ENCODE data around the gene COLEC11. TPM values are rescaled to one million over a fixed set of nuclear protein-coding genes. Genes with fewer than 3 reads are reported as not detected.
"Not testable (repeated sequence)": the region's sequence is repeated elsewhere in the genome, so short reads cannot be mapped to it uniquely, and the experiment has no call there.

The COLEC11 gene
- total RNA-seq, 1 donor from 2014 or later, result 0.13 TPM

DNA sequence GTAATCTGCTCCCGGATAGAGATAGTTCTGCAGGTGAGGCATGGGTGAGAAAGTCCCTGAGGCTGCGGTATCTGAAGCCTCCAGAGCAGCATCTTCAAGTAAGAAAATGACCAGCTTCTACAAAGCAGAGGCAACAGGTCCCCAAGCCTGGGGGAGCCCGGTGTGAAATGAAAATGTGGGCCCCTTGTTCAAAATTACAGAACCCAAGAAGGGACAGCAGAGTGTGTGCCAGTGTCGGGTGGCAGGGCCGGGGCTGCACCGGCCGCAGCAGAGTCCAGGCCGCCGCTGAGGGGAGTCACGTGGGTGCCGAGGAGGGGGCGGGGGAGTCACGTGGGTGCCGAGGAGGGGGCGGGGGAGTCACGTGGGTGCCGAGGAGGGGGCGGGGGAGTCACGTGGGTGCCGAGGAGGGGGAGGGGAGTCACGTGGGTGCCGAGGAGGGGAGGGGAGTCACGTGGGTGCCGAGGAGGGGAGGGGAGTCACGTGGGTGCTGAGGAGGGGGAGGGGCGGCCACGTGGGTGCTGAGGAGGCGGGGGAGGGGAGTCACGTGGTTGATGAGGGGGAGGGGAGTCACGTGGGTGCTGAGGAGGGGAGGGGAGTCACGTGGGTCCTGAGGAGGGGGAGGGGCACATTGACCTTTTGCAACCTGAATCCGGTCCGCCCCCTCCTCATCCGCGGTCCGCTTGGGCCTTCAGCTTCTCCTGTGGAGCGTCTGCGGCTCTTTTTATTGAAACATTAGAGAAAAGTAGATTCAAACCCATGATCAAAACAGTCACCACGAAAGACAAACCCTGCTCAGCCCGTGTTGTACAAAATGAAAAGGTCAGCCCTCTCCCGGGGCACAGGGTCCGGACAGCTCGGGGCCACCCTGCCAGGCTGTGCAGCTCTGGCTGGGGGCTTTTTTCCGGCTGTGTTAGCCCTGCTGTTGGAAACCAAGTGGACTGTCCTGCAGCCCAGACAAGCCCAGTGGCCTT is 10.4 kb downstream of the COLEC11 start:
- no peak for DNase-seq (ENCODE audit: low read depth, low spot score)

DNA sequence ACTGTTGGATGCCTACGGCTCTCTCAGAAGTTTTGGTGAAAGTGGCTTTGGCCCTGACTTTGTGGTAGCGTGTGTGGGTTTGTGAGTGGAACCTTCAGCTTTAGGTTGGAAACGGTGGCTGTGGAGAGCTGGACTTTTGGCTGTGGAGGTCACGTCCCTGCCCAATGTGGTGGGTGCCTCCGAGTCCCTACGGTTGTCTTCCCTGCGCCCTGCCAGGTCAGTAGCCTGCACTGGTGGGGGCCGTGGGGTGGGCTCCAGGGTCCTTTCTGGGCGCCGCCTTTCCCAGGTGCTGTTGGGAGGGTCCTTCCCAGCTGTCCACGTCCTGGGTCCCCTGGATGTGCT is 11.1 kb downstream of the COLEC11 start:
- DNase-seq (ENCODE audit: low read depth, low spot score), result no peak

DNA sequence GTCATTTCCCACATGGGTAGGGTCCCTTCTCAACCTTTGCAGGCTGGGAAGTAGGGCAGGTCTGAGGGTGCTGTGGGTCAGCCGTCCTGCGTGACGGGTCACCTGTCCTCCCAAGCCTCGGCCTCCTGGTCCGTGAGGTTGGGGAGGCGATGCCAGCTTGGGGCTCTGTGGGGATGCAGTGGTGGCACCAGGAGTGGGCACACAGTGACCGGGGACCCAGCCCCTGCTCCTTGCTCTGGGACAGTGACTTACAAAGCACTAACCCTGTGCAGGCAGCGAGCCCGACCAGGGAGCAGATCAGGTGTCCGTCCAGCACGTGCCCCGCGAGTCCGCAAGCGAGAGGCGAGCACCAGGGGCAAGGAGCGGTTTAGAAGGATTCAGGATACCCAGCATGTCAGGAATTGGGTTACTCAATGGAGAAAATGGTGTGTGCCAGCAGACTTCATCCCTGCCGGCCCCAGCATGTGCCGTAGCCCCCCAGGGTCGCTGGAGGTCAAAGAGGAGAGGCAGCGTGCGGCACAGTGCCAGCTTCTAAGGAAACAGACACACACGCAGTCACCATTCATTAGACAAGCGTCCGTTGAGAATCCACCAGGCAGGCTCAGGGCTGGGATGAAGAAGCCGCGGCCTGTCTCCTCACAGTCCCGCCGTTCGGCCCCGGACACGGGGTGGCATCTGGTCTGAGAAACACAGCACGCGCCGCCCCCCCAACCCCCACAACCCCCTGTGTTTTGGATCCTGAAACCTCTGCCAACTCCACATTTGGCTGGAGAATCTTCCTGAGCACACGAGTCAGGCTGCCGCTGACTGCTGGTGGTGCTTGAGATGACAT is 11.7 kb downstream of the COLEC11 start:
- DNase-seq (ENCODE audit: low read depth, low spot score), result no peak

DNA sequence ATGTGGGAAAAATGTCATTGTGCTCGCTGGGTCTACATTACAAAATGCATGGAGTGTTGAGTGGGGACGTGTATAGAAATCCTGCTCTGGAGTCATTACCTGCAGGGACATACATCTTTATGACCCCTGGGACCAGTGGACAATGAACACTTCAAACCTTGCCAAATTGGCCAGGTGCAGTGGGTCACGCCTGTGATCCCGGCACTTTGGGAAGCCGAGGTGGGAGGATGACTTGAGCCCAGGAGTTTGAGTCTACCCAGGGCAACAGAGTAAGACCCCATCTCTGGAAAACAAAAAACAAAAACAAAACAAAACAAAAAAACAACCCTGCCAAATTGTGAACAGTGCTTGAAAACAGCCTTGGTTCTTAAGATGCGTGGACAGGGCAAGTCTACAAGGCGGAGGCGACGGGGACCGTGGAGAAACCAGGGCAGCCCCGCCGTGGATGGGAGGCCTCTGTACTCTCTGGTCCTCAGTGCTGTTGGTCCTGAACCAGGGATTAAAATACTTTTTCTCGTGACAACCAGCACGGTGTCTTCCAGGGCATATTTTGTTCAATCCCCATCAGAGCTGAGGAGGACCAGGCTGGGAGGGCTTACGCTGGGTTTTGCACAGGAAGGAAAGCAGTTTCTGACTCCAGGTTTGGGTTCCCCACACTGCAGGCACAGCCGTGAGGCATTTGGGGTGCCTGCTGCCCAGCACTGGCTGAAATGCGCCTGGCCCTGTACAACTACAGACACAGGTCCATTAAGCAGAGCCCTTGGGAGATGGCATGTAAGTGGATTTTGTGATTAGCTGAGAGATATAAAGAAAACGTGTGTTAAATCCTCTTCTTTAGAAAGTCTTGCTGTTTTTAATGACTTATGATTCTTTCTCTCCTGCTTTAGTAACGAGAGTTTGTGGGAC is 13.7 kb downstream of the COLEC11 start:
- DNase-seq (ENCODE audit: low read depth, low spot score), result no peak

GRCh38 chr2:3609279-3609673 is 14.4 kb downstream of the COLEC11 start:
- DNase-seq (ENCODE audit: low read depth, low spot score), result not testable (repeated sequence)

GRCh38 chr2:3610415-3610814 is 15.5 kb downstream of the COLEC11 start:
- DNase-seq (ENCODE audit: low read depth, low spot score), result no peak

- DNase-seq (ENCODE audit: low read depth, low spot score), result no peak
Observed at GRCh38 chr2:3610881-3611505, 16.1 kb downstream of the COLEC11 start.

GRCh38 chr2:3611589-3611988 is 16.7 kb downstream of the COLEC11 start:
- DNase-seq (ENCODE audit: low read depth, low spot score), result no peak

- DNase-seq (ENCODE audit: low read depth, low spot score), result no peak
Observed at GRCh38 chr2:3612639-3613523, 18.0 kb downstream of the COLEC11 start.

GRCh38 chr2:3613524-3613905 is 18.6 kb downstream of the COLEC11 start:
- no peak for DNase-seq (ENCODE audit: low read depth, low spot score)

GRCh38 chr2:3614743-3615142 is 19.8 kb downstream of the COLEC11 start:
- not testable (repeated sequence) for DNase-seq (ENCODE audit: low read depth, low spot score)

GRCh38 chr2:3615541-3616200 is 20.8 kb downstream of the COLEC11 start:
- DNase-seq (ENCODE audit: low read depth, low spot score), result not testable (repeated sequence)

DNA sequence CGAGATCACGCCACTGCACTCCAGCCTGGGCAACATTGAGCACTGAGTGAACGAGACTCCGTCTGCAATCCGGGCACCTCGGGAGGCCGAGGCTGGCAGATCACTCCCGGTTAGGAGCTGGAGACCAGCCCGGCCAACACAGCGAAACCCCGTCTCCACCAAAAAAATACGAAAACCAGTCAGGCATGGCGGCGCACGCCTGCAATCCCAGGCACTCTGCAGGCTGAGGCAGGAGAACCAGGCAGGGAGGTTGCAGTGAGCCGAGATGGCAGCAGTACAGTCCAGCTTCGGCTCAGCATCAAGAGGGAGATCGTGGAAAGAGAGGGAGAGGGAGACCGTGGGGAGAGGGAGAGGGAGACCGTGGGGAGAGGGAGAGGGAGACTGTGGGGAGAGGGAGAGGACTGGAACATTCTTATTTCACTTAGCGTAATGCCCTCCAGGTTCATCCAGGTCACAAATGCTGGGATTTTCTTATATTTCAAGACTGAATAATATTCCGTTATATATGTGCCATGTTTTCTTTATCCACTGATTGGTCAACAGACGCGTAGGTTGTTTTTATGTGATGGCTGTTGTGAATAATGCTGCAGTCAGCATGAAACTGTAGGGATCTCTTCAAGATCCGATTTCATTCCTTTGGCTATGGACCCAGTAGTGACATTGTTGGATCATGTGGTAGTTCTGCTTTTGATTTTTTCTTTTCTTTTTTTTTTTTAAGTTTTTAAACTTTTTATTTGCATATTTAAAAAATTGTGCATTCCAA is 21.7 kb downstream of the COLEC11 start:
- not testable (repeated sequence) for DNase-seq (ENCODE audit: low read depth, low spot score)

DNA sequence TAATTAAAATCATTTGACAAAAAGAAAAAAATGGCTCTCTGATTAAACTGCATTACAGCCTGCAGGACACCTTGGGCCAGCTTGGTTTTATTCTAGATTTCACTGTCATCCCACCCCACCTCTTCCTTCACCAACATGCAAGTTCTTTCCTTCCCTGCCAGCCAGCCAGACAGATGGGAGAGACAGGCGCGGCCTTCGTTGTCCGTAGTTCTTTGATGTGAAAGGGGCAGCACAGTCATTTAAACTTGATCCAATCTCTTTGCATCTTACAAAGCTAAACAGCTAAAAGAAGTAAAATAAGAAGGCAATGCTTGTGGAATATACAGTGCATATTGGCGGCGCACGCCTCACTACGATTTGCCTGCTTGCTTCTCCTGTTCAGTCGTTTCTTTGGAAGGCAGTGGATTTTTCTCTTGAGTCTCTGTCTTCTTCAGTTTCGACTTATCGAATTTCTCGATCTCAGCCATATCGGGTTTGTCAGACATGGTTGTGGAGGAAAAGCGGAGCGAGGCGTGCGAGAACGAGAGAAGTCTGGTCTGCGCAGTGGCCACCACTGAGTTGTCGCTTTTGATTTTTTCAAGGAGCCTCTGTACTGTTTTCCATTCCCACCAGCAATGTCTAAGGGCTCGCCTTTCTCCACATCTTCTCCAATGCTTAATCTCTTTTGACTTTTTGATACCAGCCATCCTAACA is 22.4 kb downstream of the COLEC11 start:
- no peak for DNase-seq (ENCODE audit: low read depth, low spot score)

GRCh38 chr2:3618367-3618766 is 23.5 kb downstream of the COLEC11 start:
- DNase-seq (ENCODE audit: low read depth, low spot score), result no peak

DNA sequence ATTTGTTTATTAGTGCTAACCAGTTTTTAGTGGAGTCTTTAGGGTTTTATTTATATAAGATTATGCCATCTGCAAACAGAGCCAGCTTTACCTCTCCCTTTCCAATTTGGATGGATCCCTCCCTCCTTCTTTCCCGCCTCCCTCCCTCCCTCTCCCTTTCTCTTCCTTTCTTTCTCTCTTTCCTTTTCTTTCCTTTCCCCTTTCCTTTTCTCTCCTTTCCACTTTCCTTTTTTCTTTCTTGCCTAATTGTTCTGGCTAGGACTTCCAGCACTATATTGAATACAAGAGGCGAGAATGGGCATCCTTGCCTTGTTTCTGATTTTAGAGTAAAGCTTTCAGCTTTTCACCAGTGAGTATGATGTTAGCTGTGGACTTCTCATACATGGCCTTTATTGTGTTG is 24.1 kb downstream of the COLEC11 start:
- no peak for DNase-seq (ENCODE audit: low read depth, low spot score)

DNA sequence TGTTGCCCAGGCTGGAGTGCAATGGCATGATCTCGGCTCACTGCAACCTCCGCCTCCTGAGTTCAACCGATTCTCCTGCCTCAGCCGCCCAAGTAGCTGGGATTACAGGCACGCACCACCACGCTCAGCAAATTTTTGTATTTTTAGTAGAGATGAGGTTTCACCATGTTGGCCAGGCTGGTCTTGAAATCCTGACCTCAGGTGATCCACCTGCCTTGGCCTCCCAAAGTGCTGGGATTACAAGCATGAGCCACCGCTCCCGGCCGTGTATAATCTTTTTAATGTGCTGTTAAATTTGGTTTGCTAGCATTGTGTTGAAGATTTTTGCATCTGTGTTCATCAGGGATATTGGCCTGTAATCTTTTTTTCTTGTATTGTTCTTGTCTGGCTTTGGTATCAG is 24.7 kb downstream of the COLEC11 start:
- DNase-seq (ENCODE audit: low read depth, low spot score), result not testable (repeated sequence)

GRCh38 chr2:3620834-3621233 is 25.9 kb downstream of the COLEC11 start:
- no peak for DNase-seq (ENCODE audit: low read depth, low spot score)

Data from pulmonary artery endothelial cell (primary cell).